ENCODE results near the gene SETD2. TPM values are rescaled to one million over a fixed set of nuclear protein-coding genes. Genes with fewer than 3 reads are reported as not detected.

SETD2 gene
- total and polyA plus RNA-seq, 2 donors (not counting 1 experiment from before 2014, with no cell fraction given): 22.6 to 91.4 TPM

DNA sequence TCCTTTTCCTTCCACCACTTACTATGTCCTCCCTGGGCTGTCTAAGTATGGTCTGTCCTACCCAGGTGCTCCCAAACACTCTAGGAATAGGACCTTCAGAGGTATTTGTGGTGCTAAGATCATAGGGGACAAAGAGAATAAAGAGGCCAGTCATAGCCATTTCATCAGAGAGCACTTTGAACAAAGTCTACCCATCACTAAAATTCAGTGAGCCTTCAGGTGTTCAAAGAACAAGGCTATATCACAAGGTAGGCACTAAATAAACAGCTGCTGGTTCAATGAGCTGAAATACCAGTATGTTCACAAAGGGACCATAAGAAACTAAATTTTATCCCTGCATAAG lies 145.7 kb downstream of the SETD2 start:
- peak overlapping the region; percentile 20 for H3K9ac ChIP-seq (ENCODE audit: low read length)
- H3K4me2 ChIP-seq (replicated peaks; ENCODE audit: low read depth, low read length, poor library complexity, severe bottlenecking): no peak overlapping the region
- peaks cover 48% of the 10 kb centered on the region for H4K20me1 ChIP-seq (ENCODE audit: control insufficient read depth, insufficient read depth, low read length, poor library complexity, severe bottlenecking)
- ChIA-PET POLR2A (interaction anchor here (0.6 kb wide), 1 partner anchor 33 kb away, joined by 3 read pairs; no protein-coding TSS in a partner anchor), CTCF (interaction anchor here (1.3 to 2.4 kb wide), 3 partner anchors 10 to 306 kb away, joined by 4 to 5 read pairs (median 4); partner anchors contain the start of gene NBEAL2)
- no peaks in the 10 kb centered on the region for H3K9me3 ChIP-seq (ENCODE audit: control extremely low read depth in 1 of 3, control insufficient read depth in 2 of 3, insufficient read depth in 1 of 3, low read length in 2 of 3)
- no peak overlapping the region for H2AFZ ChIP-seq (ENCODE audit: insufficient read depth, low read depth, low read length, poor library complexity, severe bottlenecking)
- no peaks in the 10 kb centered on the region for H3K27me3 ChIP-seq (replicated peaks in 1 of 4; ENCODE audit: control extremely low read depth in 1 of 4, control insufficient read depth in 3 of 4, insufficient read depth in 4 of 4, low read length in 3 of 4)
- no peak overlapping the region for H3K4me3 ChIP-seq (ENCODE audit: control extremely low read depth in 1 of 5, extremely low read depth in 1 of 5, insufficient read depth in 1 of 5, low read depth in 2 of 5, low read length in 4 of 5)
- ATAC-seq (ENCODE audit: low read depth) (no peak), DNase-seq (no peak)
- peaks cover 0 to 61% of the 10 kb centered on the region in 2 experiments for H3K36me3 ChIP-seq (replicated peaks in 1 of 2; ENCODE audit: control extremely low read depth in 1 of 2, control insufficient read depth in 1 of 2, extremely low read depth in 1 of 2, insufficient read depth in 2 of 2, low read length in 1 of 2)
- H3K79me2 ChIP-seq (ENCODE audit: control insufficient read depth, insufficient read depth, low read length): peaks cover 28% of the 10 kb centered on the region
- Mint-ChIP-seq H3K27me3 (no peaks in the 10 kb centered on the region), H3K27ac (peak overlapping the region; percentile 46), H3K4me3 (no peak overlapping the region), H3K4me1 (peaks cover 41% of the 10 kb centered on the region), H3K9me3 (ENCODE audit: insufficient read depth) (no peaks in the 10 kb centered on the region)
- intact Hi-C loops (cut with micrococcal nuclease): no loop called here
- TF ChIP-seq, protein P1, sequence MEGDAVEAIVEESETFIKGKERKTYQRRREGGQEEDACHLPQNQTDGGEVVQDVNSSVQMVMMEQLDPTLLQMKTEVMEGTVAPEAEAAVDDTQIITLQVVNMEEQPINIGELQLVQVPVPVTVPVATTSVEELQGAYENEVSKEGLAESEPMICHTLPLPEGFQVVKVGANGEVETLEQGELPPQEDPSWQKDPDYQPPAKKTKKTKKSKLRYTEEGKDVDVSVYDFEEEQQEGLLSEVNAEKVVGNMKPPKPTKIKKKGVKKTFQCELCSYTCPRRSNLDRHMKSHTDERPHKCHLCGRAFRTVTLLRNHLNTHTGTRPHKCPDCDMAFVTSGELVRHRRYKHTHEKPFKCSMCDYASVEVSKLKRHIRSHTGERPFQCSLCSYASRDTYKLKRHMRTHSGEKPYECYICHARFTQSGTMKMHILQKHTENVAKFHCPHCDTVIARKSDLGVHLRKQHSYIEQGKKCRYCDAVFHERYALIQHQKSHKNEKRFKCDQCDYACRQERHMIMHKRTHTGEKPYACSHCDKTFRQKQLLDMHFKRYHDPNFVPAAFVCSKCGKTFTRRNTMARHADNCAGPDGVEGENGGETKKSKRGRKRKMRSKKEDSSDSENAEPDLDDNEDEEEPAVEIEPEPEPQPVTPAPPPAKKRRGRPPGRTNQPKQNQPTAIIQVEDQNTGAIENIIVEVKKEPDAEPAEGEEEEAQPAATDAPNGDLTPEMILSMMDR (IDR thresholded peaks at IDR 0.05): no peak
- TF ChIP-seq EZH2 (IDR thresholded peaks at IDR 0.05; ENCODE audit: borderline replicate concordance, insufficient read depth, low read depth, low read length, poor library complexity, severe bottlenecking): no peak
- H3K4me1 ChIP-seq (ENCODE audit: control insufficient read depth in 2 of 2, insufficient read depth in 2 of 2, low read length in 2 of 2): peaks cover 23 to 27% of the 10 kb centered on the region in 2 donors
- peak overlapping the region; percentile 32 to 79 for H3K27ac ChIP-seq (ENCODE audit: low read length in 2 of 2)

DNA sequence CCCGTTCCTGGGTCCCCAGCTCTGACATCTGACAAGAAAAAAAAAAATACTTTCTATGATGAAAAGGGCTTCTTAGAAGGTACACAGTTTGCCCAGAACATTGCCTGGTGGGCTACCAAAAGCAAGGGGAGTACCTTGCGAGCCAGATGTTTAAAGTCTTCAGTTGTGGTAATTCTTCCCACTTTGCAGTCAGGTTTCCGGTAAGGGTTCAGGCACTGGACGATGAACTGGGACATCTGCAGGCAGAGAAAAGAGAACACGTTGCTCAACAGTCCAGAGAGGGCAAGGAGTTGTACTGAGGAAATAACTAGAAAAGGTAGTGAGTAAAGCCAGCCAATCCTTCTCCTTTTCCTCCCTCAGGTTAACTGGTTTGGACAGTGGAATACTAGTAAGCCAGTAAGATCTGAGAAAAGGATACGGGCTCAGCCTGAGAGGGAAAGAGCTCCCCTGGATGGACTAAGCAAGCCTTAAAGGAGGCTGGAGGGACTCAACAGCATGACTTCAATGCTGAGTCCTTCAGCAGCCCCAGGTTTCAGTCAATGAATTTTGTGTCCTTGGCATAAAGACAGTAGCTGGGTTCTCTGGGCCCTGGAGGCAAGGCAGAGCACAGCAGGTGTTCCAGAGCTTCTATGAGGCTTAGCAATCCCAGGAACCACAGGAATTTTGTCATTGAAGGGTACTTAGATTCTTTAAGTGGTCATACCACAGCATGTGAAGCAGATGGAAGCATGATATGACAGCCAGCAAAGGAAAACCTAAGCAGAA lies 146.2 kb downstream of the SETD2 start:
- H3K4me2 ChIP-seq (replicated peaks; ENCODE audit: low read depth, low read length, poor library complexity, severe bottlenecking): peak overlapping the region; percentile 35
- Mint-ChIP-seq H3K4me3 (peak overlapping the region; percentile 26), H3K27me3 (no peaks in the 10 kb centered on the region), H3K9me3 (ENCODE audit: insufficient read depth) (no peaks in the 10 kb centered on the region), H3K4me1 (peaks cover 41% of the 10 kb centered on the region), H3K27ac (peak overlapping the region; percentile 86)
- peak overlapping the region; percentile 32 to 79 for H3K27ac ChIP-seq (ENCODE audit: low read length in 2 of 2)
- H2AFZ ChIP-seq (ENCODE audit: insufficient read depth, low read depth, low read length, poor library complexity, severe bottlenecking): no peak overlapping the region
- peaks cover 23% of the 10 kb centered on the region for H3K79me2 ChIP-seq (ENCODE audit: control insufficient read depth, insufficient read depth, low read length)
- peaks cover 43% of the 10 kb centered on the region for H4K20me1 ChIP-seq (ENCODE audit: control insufficient read depth, insufficient read depth, low read length, poor library complexity, severe bottlenecking)
- TF ChIP-seq, protein P1 (IDR thresholded peaks at IDR 0.05): no peak
- no peak for TF ChIP-seq EZH2 (IDR thresholded peaks at IDR 0.05; ENCODE audit: borderline replicate concordance, insufficient read depth, low read depth, low read length, poor library complexity, severe bottlenecking)
- DNase-seq: no peak
- H3K4me1 ChIP-seq (ENCODE audit: control insufficient read depth in 2 of 2, insufficient read depth in 2 of 2, low read length in 2 of 2): peaks cover 23 to 27% of the 10 kb centered on the region in 2 donors
- no peaks in the 10 kb centered on the region for H3K27me3 ChIP-seq (replicated peaks in 1 of 4; ENCODE audit: control extremely low read depth in 1 of 4, control insufficient read depth in 3 of 4, insufficient read depth in 4 of 4, low read length in 3 of 4)
- H3K4me3 ChIP-seq (ENCODE audit: control extremely low read depth in 1 of 5, extremely low read depth in 1 of 5, insufficient read depth in 1 of 5, low read depth in 2 of 5, low read length in 4 of 5): no peak overlapping the region
- ATAC-seq (ENCODE audit: low read depth): no peak
- ChIA-PET POLR2A (interaction anchor here (0.6 to 0.7 kb wide), 3 partner anchors 30 to 59 kb away, joined by 3 read pairs; no protein-coding TSS in a partner anchor), CTCF (interaction anchor here (0.8 to 2.4 kb wide), 6 partner anchors 10 to 307 kb away, joined by 3 to 5 read pairs (median 4); partner anchors contain the start of gene NBEAL2)
- H3K9me3 ChIP-seq (ENCODE audit: control extremely low read depth in 1 of 3, control insufficient read depth in 2 of 3, insufficient read depth in 1 of 3, low read length in 2 of 3): no peaks in the 10 kb centered on the region
- WGBS (ENCODE audit: insufficient coverage): 10% methylated on average over 4 of the region's 6 CpGs
- H3K9ac ChIP-seq (ENCODE audit: low read length): peak overlapping the region; percentile 20
- peaks cover 0 to 61% of the 10 kb centered on the region in 2 experiments for H3K36me3 ChIP-seq (replicated peaks in 1 of 2; ENCODE audit: control extremely low read depth in 1 of 2, control insufficient read depth in 1 of 2, extremely low read depth in 1 of 2, insufficient read depth in 2 of 2, low read length in 1 of 2)
- intact Hi-C loops (cut with micrococcal nuclease): loop anchor here (1.0 kb wide), 2 partner anchors 8 to 19 kb away; no protein-coding TSS in a partner anchor

Data from B cell (primary cell).